ENCODE measurements around the gene AGBL2.
"Not testable (repeated sequence)": the region's sequence is repeated elsewhere in the genome, so short reads cannot be mapped to it uniquely, and the experiment has no call there.

The AGBL2 gene

DNA sequence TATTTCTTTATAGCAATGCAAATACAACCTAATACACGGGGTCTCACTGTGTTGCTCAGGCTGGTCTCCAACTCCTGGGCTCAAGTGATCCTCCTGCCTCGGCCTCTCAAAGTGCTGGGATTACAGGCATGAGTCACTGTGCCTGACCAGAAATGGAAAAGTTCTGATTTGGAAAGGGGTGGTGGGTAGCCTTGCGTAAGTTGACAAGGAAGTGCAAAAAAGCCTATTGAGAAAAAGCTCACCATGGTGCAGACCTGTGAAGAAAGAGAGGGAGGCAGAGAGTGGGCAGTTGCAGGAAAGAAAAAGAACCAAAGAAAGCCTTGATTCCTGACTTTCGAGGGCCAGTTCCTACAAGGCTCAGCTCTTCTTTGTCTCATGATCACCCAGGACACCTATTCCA, 27.1 kb downstream of the AGBL2 start:
- FAIRE-seq: no peak

DNA sequence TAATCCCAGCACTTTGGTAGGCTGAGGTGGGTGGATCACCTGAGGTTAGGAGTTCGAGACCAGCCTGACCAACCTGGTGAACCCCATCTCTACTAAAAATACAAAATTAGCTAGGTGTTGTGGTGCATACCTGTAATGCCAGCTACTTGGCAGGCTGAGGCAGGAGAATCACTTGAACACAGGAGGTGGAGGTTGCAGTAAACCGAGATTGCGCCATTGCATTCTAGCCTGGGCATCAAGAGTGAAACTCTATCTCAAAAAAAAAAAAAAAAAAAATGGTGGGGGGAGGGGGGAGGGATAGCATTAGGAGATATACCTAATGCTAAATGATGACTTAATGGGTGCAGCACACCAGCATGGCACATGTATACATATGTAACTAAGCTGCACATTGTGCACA, 28.5 kb downstream of the AGBL2 start:
- not testable (repeated sequence) for FAIRE-seq

DNA sequence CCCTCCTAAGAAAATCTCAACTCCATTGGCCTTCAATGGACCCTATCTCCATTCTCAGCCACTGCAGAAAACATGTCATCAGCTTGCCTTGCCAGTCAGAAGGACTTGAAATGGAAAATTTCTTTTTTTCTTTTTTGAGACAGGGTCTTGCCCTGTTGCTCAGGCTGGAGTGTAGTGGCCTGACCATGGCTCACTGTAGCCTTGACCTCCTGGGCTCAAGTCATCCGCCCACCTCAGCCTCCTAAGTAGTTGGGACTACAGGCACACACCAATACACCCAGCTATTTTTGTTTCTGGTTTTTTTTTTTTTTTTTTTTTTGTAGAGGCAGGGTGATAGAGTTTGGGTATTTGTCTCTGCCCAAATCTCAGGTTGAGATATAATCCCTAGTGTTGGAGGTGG, 29.0 kb downstream of the AGBL2 start:
- FAIRE-seq: no peak

DNA sequence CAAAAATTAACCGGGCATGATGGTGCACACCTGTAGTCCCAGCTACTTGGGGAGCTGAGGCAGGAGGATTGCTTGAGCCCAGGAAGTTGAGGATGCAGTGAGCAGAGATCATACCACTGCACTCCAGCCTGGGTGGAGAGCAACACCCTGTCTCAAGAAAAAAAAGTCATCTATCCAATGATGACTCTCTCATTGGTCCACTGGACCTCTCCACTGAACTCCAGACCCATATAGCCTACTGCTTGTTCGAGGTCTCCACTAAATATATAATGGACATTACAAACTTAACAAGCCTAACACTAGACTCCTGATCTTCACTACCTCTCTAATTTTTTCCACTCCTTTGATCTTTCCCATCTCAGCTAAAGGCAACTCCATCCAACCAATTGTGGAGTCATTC, 39.3 kb downstream of the AGBL2 start:
- no peak for FAIRE-seq

DNA sequence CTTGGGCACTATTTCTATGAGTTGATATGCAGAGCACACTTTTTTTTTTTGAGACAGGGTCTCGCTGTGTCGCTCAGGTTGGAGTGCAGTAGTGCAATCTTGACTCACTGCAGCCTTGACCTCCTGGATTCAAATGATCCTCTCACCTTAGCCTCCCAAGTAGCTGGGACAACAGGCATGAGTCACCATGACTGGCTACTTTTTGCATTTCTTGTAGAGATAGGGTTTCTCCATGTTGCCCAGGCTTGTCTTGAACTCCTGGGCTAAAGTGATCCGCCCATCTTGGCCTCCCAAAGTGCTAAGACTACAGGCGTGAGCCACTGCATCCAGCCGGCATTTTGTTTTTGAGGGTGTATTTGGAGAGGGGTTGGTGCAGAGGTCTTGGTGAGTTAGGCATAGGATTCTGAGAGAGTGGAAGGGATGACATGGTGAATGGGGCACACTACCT, 42.9 kb downstream of the AGBL2 start:
- FAIRE-seq: no peak

DNA sequence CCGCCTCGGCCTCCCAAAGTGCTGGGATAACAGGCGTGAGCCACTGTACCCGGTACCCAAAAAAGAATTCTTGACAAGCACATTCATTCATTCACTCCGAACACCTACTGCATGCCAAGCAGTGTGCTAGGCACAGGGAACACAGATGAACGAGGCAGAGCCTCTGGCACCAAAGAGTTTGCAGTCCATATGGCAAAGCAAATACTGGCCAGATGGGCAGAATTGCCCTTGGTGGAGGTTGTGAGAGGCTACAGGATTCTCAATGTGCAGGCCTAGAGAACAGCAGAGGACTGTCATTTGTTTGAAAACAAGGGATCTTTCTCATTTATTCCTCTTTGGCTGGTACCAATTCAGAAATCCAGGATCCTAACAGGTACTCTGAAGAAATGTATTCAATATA, 45.3 kb downstream of the AGBL2 start:
- no peak for FAIRE-seq

DNA sequence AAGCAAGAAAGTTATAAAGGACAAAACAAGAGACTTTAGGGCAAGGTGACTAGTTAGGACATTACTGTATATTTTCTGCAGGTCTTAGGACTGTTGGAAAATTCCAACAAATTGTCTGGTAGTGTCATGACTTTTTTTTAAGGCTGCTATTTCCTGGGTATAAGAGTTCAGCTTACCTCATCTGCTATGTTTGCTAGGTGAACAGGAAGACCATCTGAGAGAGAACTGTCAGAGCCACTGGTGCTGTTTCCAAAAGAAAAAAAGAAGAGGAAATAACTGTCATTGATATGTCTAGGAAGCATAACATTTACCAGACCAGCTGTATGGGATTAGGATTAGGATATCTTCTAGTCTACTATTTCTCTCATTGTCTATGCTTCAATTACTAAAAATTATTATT, 46.5 kb downstream of the AGBL2 start:
- no peak for FAIRE-seq

DNA sequence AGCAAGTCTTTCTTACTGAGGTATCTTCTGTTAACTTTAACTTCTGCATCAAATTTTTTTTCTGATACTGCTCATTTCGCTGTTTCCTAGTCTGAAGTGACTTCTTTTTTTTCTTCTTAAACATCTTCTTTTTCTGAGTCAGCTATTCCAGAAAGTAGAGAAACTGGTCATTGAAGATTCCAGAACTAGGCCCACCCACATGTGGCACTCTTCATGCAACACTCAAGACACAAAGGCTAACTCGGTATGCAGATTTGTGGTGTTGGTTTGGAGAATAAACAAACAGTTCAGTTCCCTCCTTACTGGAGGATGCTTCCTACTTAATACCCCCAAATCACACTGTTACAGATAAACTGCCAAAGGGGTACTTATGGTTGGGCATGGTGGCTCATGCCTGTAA, 47.6 kb downstream of the AGBL2 start:
- no peak for FAIRE-seq

DNA sequence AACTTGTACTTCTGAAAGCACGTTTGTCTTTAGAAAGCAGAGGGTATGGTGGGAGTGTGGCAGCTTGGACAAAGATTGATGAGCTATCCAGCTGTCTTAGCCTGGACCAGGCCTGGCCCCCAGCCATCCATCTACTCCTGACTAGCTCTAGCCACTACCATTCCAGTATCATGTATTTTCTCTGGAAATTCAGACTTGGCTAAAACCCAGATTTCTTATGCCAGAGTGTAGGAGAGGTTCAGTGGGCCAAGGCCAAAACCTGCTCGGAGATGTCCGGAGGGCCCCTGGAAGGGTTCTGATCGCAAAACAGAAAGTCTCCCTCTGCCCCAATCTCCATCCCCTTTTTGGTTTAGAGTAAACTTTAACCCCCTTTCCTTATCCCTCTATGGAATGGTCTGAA, 48.0 kb downstream of the AGBL2 start:
- FAIRE-seq: no peak

DNA sequence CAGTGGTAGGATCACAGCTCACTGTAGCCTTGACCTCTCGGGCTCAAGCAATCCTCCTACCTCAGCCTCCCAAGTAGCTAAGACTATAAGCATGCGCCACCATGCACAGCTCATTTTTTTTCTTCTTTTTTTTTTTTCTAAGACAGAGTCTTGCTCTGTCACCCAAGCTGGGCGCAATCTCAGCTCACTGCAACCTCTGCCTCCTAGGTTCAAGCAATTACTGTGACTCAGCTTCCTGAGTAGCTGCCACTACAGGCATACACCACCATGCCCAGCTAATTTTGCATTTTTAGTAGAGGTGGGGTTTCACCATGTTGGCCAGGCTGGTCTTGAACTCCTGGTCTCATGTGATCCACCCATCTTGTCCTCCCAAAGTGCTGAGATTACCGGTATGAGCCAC, 50.2 kb downstream of the AGBL2 start:
- not testable (repeated sequence) for FAIRE-seq

DNA sequence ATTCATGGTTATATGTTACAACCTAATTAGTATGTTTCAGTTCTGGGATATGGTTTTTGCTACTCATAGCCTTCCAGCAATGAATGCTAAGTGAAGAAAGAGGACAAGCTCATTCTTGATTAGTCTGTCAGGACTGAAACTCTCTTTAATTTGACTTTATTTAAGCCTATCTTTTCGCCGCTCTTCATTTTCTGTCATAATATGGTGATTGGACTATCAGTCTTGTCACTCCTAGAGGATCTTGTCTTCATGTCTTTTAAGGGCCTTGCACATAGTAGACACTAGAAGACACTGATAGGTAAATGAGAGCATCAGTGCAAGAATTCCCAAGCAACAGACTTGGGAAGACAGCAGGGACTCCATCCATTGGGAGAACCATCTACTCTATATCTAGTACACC, 53.9 kb downstream of the AGBL2 start:
- FAIRE-seq: no peak

DNA sequence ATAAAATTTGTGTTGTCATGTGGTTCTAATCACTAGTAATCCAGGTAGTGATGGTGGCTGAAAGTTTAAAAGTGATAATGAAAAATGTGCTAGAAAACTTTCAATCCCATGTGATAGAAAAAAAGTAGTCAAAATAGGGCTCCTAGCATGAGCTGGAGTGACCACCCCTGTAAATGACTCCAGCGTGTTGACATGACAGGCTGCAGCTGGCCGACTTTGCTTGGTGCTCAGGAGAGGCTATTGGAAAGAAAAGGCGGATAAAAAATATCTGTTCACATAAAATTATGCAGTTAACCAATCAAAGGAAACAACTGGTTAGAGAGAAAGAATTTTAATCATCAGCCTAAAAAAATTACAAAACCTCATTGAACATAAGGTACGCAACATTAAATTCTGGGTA, 55.9 kb downstream of the AGBL2 start:
- no peak for FAIRE-seq

DNA sequence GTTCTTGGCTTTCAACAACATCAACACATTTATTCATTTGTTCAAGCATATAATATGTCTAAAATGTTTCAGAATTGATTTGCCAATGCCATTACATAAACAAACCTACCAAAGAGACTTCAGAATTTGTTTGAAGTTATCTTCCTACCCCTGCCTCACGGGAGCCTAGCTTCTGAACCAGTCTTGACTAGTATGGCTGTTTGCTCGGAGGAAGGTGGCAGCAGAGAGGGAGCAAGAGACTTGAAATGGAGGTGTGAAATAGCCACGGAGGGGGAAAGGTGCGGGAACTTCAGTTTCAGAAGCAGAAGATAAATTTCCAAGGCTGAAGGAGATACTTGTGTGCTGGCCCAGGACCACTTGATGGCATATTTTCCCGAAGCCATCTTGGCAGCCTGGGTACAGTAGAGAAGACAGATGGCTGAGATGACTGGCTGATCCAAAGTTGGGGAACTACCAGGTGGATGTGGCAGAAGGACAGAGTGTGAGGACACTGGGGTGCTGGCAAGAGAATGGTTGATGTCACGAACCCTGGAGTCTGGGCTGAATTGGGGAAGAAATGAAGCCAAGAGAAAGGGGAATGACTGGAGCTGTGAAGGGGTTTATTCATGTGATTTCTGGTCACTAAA, 58.8 kb downstream of the AGBL2 start:
- no peak for FAIRE-seq

DNA sequence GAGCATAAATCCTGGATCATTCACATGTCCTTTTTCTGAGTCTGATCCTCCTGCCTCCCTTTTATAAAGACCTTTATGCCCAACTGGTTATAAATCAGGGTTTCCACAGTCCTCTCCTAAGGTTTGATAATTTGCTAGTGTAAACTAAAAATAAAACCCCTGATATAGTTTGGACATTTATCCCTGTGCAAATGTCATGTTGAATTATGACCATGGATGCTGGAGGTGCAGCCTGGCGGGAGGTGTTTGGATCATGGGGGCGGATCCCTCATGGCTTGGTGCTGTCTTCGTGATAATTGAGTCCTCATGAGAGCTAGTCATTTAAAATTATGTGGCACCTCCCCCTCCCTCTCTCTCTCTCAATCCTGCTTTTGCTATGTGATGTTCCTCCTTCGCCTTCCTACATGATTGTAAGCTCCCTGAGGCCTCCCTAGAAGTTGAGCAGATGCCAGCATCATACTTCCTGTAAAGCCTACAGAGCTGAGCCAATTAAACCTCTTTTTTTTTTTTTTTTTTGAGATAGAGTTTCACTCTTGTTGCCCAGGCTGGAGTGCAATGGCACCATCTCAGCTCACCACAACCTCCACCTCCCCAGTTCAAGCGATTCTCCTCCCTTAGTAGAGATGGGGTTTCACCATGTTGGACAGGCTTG, 63.2 kb downstream of the AGBL2 start:
- FAIRE-seq: no peak

DNA sequence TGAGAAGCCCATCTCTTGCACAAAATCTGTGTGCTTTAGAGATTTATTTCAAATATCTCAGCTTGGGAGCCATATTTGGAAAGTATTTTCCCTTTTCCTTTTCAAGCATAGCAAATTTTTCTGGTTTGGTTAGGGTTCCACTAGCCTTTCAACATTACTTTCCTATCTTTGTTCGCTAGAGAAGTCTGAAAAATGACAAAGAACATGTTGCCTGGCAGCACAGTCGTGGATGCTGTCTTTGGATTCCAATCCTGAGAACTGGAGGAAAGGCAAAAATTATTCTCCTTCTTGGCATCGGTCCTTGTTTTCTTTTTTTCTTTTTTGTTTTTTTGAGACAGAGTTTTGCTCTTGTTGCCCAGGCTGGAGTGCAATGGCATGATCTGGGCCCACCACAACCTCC, 65.9 kb downstream of the AGBL2 start:
- FAIRE-seq: no peak

DNA sequence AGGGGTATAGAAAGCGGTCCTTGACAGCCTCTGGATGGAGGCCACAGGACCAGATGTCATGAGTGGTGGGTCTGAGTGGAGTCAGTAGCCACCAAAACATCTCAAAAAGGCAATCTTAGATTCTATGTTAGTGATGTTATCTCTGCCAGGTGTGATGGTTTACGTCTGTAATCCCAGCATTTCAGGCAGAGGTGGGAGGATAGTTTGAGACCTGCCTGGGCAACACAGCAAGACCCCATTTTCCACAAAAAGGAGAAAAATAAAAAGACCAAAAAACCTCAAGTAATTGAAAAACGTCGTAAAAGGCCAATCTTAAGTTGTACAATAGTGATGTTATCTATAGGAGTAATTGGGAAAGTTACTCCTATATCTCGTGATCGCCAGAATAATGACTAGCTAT, 69.2 kb downstream of the AGBL2 start:
- no peak for FAIRE-seq

DNA sequence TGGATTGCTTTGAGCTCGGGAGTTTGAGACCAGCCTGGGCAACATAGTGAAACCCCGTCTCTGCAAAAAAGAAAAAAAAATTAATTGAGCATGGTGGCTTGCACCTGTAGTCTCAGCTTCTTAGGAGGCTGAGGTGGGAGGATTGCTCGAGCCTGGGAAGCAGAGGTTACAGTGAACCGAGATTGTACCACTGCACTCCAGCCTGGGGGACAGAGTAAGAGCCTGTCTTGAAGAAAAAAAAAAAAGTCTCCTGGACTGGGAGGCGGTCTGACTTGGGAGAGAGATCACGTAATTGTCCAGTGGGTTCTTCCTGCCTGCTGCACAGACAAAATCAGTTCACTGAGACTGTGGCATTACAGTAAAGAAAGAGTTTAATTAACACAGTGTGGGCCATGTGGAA, 69.7 kb downstream of the AGBL2 start:
- no peak for FAIRE-seq

DNA sequence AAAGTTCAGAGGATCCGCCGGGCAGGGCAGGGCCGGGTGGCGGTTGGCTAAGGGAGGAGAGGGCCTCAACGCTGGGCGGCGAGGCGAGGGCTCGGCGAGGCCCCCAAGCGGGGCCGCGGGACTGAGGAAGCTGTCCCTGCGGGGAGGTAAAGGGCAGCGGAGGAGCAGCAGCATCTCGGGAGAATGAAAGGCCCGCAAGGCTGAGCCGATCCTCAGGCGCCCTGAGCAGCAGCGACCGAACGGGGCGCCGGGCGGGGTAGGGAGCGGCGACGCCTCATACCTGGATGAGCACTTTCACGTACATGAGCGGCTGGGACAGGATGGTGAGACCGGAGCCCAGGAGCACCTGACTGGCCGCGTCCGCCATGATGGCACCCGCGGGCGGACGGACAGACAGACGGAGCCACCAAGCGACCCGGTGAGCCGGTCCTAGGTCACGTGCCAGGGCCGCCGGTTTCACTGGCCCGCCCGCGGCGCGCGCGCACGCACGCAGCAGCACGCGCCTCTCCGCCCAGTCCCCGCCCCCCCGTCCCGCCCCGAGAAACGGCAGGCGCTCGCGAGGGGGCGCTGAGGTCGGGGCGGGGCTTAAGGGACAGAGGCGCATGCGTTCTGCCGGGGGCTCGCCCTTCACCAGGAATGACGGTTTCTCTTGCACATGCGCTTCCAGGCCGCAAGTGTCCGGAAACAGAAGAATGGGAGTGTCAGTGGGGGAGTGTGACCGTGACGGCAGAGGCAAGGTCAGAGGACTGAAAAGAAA, 72.9 kb downstream of the AGBL2 start, which contains the start of gene MTCH2:
MTCH2 (minus strand) TSS at position 461 of the 757 bp plus-strand sequence; CDS start at position 367, 94 bp downstream.
- FAIRE-seq: no peak

DNA sequence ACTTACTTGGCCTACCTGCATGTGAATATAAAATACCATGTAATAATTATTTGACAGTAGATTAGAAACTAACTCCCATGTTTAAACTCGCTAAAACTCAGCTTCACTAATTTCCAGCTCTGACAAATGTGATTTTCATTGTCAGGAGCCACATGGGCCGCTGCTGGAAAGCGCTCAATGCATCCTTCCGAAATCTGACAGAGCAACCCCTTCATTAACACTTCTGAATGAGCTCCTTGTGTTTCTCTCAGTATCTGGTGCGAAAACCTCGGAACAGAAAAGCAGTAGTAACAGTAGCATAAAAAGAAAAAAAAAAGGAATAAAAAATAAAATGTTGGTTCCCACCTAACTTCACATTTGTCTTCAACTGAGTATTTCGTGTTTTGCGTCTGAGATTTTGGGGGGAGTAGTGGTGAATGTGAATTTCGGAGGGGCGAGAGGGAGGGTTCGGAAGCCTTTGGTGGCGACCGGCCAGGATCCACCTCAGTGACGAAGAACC, 73.5 kb downstream of the AGBL2 start:
- FAIRE-seq: no peak

DNA sequence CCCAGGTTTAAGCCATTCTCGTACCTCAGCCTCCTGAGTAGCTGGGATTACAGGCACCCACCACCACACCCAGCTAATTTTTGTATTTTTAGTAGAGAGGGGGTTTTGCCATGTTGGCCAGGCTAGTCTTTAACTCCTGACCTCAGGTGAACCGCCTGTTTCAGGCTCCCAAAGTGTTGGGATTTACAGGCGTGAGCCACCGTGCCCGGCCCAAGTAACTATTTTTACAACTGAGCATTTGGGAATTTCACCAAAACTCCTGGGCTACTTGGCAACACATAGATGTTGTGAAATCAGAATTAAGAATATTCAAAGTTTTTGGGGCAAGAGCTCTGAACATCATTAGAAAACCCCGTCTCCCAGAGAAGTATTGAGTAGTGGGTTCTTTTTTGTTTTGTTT, 74.7 kb downstream of the AGBL2 start:
- not testable (repeated sequence) for FAIRE-seq

DNA sequence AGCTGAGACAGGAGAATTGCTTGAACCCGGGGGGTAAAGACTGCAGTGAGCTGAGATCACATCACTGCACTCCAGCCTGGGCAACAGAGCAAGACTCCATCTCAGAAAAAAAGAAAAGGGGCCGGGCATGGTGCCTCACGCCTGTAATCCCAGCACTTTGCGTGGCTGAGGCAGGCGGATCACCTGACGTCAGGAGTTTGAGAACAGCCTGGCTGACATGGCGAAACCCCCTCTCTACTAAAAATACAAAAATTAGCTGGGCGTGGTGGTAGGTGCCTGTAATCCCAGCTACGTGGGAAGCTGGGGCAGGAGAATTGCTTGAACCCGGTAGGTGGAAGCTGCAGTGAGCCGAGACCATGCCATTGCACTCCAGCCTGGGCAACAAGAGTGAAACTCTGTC, 78.8 kb downstream of the AGBL2 start:
- not testable (repeated sequence) for FAIRE-seq

DNA sequence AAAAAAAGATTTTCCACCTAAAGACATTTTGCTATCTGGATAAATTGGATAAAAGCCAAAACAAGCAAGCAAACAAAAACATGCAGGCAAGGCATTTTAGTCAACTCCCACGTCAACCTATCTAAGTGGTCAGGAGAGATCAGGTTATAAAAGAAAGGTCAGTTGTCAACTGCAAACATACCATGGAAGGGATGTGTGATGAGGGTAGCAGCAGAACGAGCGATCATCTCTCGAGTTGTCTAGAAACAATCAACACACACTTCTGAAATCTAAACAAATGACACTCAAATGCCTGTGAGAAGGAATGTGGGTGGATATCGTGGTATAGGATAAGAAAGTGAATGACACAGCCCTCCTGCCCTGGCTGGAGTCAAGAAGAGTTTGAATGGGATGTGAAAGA, 83.7 kb downstream of the AGBL2 start:
- FAIRE-seq: no peak

DNA sequence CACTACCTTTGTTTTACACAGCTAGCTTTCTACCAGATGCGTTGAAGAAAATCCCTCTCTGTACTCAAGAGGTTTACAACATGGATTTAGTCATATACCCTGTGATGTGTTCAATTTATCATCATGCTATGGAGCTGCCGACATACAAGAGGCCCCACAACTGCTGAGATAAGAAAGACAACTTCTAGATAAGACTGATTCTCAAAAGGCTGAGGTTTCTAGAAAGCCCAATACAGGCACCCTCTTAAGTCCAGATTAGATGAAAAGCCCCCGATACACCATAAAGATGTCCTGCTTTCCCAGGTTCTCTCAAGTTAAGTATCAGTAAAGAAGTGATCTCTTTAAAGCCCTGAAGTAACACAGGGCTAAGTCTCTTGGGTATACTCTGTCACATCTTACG, 87.1 kb downstream of the AGBL2 start:
- no peak for FAIRE-seq

DNA sequence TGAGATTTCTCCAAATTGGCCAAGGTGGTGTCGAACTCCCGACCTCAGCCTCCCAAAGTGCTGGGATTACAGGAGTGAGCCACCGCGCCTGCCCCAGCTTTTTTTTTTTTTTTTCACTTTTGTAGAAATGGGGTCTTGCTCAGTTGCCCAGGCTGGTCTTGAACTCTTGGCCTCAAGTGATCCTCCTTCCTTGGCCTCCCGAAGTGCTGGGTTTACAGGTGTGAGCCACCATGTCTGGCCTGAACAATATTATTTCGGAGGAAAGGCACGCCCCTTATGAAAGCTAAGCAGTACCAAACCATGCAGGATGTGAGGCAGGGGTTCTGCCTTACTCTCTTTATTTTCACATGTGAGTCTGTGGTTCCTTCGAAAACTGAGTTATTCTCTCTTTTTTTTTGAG, 88.9 kb downstream of the AGBL2 start:
- no peak for FAIRE-seq
